HUES6 (cell line): Measurements from ENCODE around the gene CMPK1.

Experiments used
- H3K27ac ChIP-seq: 2 replicates; pipeline ENCODE4 v1.7.0; 2013; ENCODE audit warnings: low read depth, mild to moderate bottlenecking, low read length, inconsistent platforms
- H3K27me3 ChIP-seq: 2 replicates; pipeline ENCODE4 v1.6.1; 2013; ENCODE audit warnings: low read length; ENCODE audit not compliant: control insufficient read depth, insufficient read depth
- H3K36me3 ChIP-seq: 2 replicates; pipeline ENCODE4 v1.6.1; 2013; ENCODE audit warnings: low read length; ENCODE audit not compliant: control insufficient read depth, insufficient read depth
- H3K4me1 ChIP-seq: 2 replicates; pipeline ENCODE4 v1.6.1; 2013; ENCODE audit warnings: low read length; ENCODE audit not compliant: control insufficient read depth, insufficient read depth
- H3K4me3 ChIP-seq: 2 replicates; pipeline ENCODE4 v1.5.1; 2013; ENCODE audit warnings: low read depth, low read length
- H3K9ac ChIP-seq: one replicate; pipeline ENCODE4 v1.6.1; 2013; ENCODE audit warnings: mild to moderate bottlenecking, low read length
- H3K9me3 ChIP-seq: 2 replicates; pipeline ENCODE4 v1.6.1; 2013; ENCODE audit warnings: low read depth, low read length; ENCODE audit not compliant: control insufficient read depth, insufficient read depth

CMPK1 gene

GRCh38 chr1:47378147-47378546, 44.6 kb downstream of the CMPK1 start:
- no peaks in the 10 kb centered on the region for H3K27me3 ChIP-seq
- peaks cover 22% of the 10 kb centered on the region for H3K36me3 ChIP-seq
- H3K4me3 ChIP-seq: no peak overlapping the region
- 0 out of 2 replicates have a peak, but pooled peaks cover 8% of the 10 kb centered on the region for H3K4me1 ChIP-seq
- no peak overlapping the region for H3K27ac ChIP-seq
- H3K9me3 ChIP-seq: no peaks in the 10 kb centered on the region
- H3K9ac ChIP-seq: no peak overlapping the region

GRCh38 chr1:47380699-47381098, 47.1 kb downstream of the CMPK1 start:
- Histone ChIP-seq H3K27me3 (no peaks in the 10 kb centered on the region), H3K9me3 (no peaks in the 10 kb centered on the region), H3K27ac (no peak overlapping the region), H3K4me1 (0 out of 2 replicates have a peak, but pooled peaks cover 8% of the 10 kb centered on the region), H3K4me3 (no peak overlapping the region), H3K9ac (no peak overlapping the region), H3K36me3 (peaks cover 4% of the 10 kb centered on the region; the same call in 1 of the 2 replicates)

- no peak overlapping the region for H3K9ac ChIP-seq
- peaks cover 3% of the 10 kb centered on the region; the same call in 1 of the 2 replicates for H3K36me3 ChIP-seq
- peaks cover 4% of the 10 kb centered on the region; the same call in 1 of the 2 replicates for H3K27me3 ChIP-seq
- no peak overlapping the region for H3K27ac ChIP-seq
- H3K4me1 ChIP-seq: 0 out of 2 replicates have a peak, but pooled peaks cover 8% of the 10 kb centered on the region
- no peaks in the 10 kb centered on the region for H3K9me3 ChIP-seq
- H3K4me3 ChIP-seq: no peak overlapping the region
These were observed 48.9 kb downstream of the CMPK1 start for GRCh38 chr1:47382399-47382983.

- Histone ChIP-seq H3K36me3 (peaks cover 3% of the 10 kb centered on the region; the same call in 1 of the 2 replicates), H3K9ac (no peak overlapping the region), H3K4me1 (0 out of 2 replicates have a peak, but pooled peaks cover 4% of the 10 kb centered on the region), H3K27me3 (peaks cover 13% of the 10 kb centered on the region; the same call in 1 of the 2 replicates), H3K27ac (no peak overlapping the region), H3K4me3 (no peak overlapping the region), H3K9me3 (no peaks in the 10 kb centered on the region)
These were observed 50.5 kb downstream of the CMPK1 start for GRCh38 chr1:47384083-47384482.

- H3K27me3 ChIP-seq: peaks cover 13% of the 10 kb centered on the region; the same call in 1 of the 2 replicates
- no peaks in the 10 kb centered on the region for H3K36me3 ChIP-seq
- H3K4me1 ChIP-seq: no peaks in the 10 kb centered on the region
- no peak overlapping the region for H3K27ac ChIP-seq
- no peak overlapping the region for H3K9ac ChIP-seq
- H3K4me3 ChIP-seq: no peak overlapping the region
- H3K9me3 ChIP-seq: no peaks in the 10 kb centered on the region
These were observed 51.4 kb downstream of the CMPK1 start for GRCh38 chr1:47385020-47385419.

GRCh38 chr1:47386268-47386667, 52.7 kb downstream of the CMPK1 start:
- no peaks in the 10 kb centered on the region for H3K4me1 ChIP-seq
- peaks cover 13% of the 10 kb centered on the region; the same call in 1 of the 2 replicates for H3K27me3 ChIP-seq
- H3K27ac ChIP-seq: no peak overlapping the region
- H3K9me3 ChIP-seq: no peaks in the 10 kb centered on the region
- H3K36me3 ChIP-seq: no peaks in the 10 kb centered on the region
- no peak overlapping the region for H3K4me3 ChIP-seq
- no peak overlapping the region for H3K9ac ChIP-seq

- no peak overlapping the region for H3K9ac ChIP-seq
- H3K36me3 ChIP-seq: no peaks in the 10 kb centered on the region
- H3K4me1 ChIP-seq: no peaks in the 10 kb centered on the region
- H3K9me3 ChIP-seq: no peaks in the 10 kb centered on the region
- H3K4me3 ChIP-seq: no peak overlapping the region
- H3K27ac ChIP-seq: no peak overlapping the region
- H3K27me3 ChIP-seq: peaks cover 18% of the 10 kb centered on the region; the same call in 1 of the 2 replicates
These were observed 54.7 kb downstream of the CMPK1 start for GRCh38 chr1:47388030-47388890.

- Histone ChIP-seq H3K9ac (no peak overlapping the region), H3K27ac (no peak overlapping the region), H3K27me3 (peaks cover 23% of the 10 kb centered on the region; the same call in 1 of the 2 replicates), H3K9me3 (no peaks in the 10 kb centered on the region), H3K4me1 (no peaks in the 10 kb centered on the region), H3K4me3 (no peak overlapping the region), H3K36me3 (no peaks in the 10 kb centered on the region)
These were observed 55.3 kb downstream of the CMPK1 start for GRCh38 chr1:47388891-47389238.

GRCh38 chr1:47389731-47390130, 56.1 kb downstream of the CMPK1 start:
- Histone ChIP-seq H3K36me3 (no peaks in the 10 kb centered on the region), H3K27ac (no peak overlapping the region), H3K9me3 (no peaks in the 10 kb centered on the region), H3K4me1 (no peaks in the 10 kb centered on the region), H3K4me3 (no peak overlapping the region), H3K27me3 (peaks cover 29% of the 10 kb centered on the region; the same call in 1 of the 2 replicates), H3K9ac (no peak overlapping the region)

GRCh38 chr1:47390843-47391242, 57.3 kb downstream of the CMPK1 start:
- no peak overlapping the region for H3K4me3 ChIP-seq
- no peaks in the 10 kb centered on the region for H3K36me3 ChIP-seq
- no peak overlapping the region for H3K27ac ChIP-seq
- H3K27me3 ChIP-seq: peaks cover 33% of the 10 kb centered on the region; the same call in 1 of the 2 replicates
- no peaks in the 10 kb centered on the region for H3K9me3 ChIP-seq
- no peaks in the 10 kb centered on the region for H3K4me1 ChIP-seq
- H3K9ac ChIP-seq: no peak overlapping the region

- no peaks in the 10 kb centered on the region for H3K4me1 ChIP-seq
- H3K9me3 ChIP-seq: no peaks in the 10 kb centered on the region
- H3K9ac ChIP-seq: no peak overlapping the region
- no peaks in the 10 kb centered on the region for H3K36me3 ChIP-seq
- peaks cover 36% of the 10 kb centered on the region; the same call in 1 of the 2 replicates for H3K27me3 ChIP-seq
- H3K4me3 ChIP-seq: no peak overlapping the region
- H3K27ac ChIP-seq: no peak overlapping the region
These were observed 59.6 kb downstream of the CMPK1 start for GRCh38 chr1:47393141-47393540.
